RPMI8226 (cell line): ENCODE results near the gene AMDHD2.

Experiments used
- DNase-seq: peaks from one replicate; pipeline ENCODE4 v3.0.0-alpha.2; 2015

The AMDHD2 gene

DNA sequence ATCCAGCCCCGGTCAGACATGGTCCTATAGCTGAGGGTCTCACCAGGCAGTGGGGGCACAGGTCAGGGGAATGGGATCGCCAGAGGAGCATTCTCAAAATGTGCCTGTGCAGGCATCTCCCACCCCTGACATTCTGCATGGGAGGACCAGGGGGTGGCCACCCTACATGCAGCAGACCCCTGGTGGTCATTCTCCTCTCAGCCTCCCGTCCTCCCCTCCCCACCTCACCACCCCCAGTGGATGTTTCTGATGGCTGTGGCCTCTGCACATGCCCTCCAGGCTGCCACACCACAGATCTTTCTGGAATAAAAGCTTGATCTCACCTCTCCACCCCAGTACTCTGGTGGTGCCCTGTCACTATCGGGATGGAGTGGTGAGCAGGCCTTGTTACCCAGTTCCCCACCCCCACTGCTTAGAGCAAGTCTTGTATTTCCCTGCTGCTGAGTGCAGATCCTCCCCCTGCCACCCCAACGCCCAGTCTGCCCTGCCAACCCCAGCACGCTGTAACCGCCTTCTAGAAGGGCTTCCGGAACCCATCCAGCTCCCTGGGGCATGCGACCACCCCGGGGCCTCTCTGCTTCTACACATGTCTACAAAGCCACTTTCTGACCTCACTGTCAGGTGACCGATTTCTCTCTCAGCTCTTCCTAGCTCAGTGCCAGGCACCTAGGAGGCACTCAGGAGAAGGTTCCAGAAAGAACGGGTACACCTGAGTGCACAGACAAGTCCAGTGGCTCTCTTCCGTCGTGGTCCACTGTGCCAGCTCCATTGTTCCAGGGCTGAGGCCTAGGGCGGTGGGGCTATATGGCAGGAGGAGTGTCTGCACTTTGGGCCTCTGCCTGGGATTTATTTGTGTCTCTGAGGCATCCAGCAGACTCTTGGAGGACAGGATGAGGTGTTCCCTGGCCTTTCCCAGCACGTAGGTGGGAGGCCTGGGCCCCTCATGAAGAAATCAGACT lies 36.0 kb upstream of the AMDHD2 start:
- no peak for DNase-seq

DNA sequence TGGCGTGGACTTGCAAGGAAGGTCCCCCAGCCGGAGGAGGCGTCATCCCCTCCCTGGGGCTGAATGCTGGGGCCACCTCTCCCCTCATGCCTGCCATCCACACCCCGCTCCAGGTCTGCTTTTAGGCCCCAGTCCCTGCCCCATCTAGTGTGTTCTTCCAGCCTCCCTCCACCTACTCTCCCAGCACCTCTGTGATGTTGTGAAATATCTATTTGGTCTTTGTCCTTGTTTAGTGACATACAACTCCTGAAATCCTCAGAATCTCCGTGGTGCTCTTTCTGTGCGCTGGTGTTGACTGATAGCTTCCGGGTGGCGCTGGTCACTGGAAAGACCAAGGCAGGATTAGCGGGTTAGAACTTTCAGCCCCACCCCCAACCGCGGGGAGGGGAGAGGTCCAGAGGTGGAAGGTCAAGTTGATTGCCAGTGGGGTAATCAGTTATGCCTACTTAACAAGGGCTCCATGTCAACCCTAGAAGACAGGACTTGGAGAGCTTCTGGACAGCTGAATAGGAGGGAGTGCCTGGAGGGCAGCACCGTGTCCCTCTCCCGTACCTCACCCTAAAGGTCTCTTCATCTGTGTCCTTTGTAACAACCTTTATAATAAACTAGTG lies 35.2 kb upstream of the AMDHD2 start:
- no peak for DNase-seq

GRCh38 chr16:2485811-2486507 lies 34.2 kb upstream of the AMDHD2 start:
- no peak for DNase-seq

DNA sequence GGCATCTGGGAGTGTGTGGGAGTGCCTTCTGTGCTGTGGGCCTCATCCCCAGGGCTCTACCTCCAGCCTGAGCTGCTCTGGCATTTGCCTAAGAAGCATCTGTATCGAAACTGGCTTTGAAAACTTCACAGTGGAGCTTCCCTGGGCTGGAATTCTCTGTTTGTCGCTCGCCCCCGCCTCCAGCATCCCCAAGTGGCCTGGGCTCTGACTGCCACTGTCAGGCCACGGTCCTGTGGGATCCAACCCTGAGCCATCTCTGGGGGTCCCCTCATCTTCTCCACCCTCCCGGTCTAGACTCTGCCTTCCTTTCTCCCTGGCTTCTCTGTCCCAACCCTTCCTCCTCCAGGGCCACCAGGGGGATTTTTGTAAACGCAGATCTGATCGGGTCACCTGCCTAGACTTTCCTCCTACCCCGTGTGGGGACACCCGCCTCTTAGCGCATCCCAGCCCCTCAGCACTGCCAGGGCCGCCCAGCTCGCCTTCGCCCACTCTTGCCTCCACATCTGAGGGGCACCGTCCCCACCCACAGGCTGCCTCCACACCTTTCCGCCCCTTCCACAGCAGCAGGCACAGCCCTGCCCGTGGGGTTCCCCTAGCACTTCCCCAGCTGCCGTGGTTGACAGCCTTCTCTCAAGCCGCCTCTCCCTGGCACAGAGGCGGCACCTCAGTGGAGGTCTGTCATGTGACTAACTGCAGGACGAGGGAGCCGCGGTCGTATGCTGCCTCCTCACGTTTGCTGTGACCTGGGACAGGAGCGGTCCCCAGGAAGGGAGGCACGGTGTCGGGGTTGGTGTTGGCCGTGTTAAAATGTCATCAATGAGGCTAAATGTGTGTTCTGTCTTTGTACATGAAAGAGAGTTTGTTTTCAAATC lies 33.3 kb upstream of the AMDHD2 start:
- no peak for DNase-seq

- DNase-seq: no peak
These were observed 32.7 kb upstream of the AMDHD2 start for GRCh38 chr16:2487517-2487842.

DNA sequence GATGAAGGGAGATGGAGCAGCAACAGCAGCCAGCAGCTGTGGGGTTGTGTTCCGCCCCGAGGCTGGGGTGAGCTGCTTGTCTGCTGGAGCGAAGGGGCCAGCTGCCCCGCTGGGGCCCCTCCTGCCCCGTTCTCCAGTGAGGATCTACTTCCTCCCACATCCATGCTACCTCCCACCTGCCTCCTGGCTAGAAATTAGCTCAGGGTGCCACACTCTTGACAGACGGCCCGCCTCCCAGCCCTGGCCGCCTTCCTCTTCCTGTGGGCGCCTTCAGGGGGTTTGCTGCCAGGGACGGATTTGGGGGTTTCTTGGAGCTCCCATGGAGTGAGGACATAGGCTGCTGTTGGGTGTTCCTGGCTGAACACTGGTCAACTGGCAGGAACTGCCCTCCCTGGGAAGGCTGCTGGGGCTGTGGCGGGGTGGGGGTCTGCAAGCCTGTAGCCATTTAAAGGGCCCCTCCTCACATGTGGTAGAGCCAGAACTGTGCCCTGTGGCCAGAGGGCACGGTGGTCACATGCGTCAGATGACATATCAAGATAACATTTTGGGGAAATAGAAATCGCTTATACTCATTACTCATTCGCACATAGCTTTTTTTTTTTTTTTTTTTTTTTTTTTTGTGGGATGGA lies 32.2 kb upstream of the AMDHD2 start:
- no peak for DNase-seq

DNA sequence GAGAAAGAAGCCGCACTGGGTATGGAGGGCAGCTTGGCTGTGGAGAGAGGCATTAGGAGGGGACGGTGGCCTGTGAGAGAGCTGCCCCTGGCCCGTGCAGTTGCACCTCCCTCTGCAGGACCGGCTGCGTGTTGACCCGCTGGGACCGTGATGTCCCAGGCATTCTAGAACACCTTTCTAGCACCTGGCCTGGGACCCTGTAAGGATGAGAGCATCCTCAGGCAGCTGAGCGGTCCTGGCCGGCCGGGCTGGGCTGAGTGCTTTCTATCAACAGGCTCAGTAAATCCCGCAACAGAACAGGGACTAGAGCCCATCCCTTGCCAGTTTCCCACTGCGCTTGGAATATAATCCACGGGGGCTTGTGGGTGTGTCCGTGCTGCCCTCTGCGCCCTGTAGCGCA lies 30.6 kb upstream of the AMDHD2 start:
- DNase-seq: no peak

DNA sequence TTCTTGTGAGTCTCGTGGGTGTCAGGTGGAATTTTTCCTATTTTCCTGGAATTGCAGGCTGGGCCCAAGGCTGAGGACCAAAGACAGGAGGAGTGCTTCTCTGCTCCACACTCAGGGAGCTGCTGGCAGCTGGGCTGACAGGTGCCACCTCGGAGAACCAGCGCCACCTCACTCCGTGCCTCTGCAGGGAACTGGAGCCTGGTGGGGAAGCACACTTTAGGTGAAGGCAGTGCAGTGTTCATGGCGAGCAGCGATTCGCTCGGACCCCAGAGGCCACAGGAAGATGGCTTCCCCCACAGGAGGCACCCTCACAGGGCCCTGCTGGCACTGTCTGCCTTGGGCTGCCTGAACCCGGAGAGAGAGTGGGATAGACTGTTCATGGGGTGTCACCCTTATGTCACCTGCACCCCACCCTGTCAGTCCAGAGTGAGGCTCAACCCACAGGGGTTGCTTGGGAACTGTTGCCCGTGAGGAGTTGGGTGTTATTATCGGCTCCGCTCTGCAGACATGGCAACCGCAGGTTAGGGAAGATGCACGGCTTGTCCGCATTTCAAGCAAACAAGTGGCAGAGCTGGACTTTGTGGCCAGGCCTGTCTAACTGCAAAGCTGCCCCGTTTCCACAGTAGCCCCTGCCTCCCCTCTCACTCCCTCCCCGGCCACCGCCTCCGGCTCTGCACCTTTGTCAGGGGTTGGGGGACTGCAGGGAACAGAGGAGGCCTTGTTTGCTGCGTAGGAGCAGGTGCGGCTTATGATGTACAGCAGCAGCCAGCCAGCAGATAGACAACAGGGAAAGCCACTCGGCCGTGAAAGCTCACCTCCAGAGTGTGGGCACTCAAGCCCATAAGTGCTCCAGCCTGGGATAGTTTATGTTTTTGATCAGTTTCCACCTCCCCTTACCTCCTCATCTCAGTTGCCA lies 29.7 kb upstream of the AMDHD2 start:
- DNase-seq: no peak

- no peak for DNase-seq
These were observed 27.9 kb upstream of the AMDHD2 start for GRCh38 chr16:2492292-2492691.

GRCh38 chr16:2493605-2494004 lies 26.6 kb upstream of the AMDHD2 start:
- no peak for DNase-seq

DNA sequence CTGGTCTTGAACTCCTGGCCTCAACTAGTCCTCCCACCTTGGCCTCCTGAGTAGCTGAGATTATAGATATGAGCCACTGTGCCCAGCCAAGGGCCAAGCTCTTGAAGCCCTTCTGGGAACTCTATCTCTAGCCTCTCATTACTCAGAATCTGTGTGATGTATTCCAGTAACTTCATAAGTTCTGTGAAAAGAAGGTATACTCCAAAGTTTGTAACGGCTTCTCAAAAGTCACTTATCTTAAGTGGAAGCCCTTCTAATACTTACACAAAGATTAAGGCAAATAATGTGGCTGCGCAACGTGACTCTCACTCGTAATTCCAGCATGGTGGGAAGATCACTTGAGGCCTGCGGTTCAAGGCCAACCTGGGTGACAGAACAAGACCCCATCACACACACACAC lies 25.6 kb upstream of the AMDHD2 start:
- DNase-seq: no peak

GRCh38 chr16:2495041-2495440 lies 25.1 kb upstream of the AMDHD2 start:
- no peak for DNase-seq

DNA sequence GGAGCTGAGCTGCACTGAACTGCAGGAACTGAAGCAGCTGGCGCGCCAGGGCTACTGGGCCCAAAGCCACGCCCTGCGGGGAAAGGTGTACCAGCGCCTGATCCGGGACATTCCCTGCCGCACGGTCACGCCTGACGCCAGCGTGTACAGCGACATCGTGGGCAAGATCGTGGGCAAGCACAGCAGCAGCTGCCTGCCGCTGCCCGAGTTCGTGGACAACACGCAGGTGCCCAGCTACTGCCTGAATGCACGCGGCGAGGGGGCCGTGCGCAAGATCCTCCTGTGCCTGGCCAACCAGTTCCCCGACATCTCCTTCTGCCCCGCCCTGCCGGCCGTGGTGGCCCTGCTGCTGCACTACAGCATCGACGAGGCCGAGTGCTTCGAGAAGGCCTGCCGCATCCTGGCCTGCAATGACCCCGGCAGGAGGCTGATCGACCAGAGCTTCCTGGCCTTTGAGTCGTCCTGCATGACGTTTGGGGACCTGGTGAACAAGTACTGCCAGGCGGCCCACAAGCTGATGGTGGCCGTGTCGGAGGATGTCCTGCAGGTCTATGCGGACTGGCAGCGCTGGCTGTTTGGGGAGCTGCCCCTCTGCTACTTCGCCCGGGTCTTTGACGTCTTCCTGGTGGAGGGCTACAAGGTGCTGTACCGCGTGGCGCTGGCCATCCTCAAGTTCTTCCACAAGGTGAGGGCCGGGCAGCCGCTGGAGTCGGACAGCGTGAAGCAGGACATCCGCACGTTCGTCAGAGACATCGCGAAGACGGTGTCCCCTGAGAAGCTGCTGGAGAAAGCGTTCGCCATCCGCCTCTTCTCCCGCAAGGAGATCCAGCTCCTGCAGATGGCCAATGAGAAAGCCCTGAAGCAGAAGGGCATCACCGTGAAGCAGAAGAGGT lies 23.7 kb upstream of the AMDHD2 start:
- DNase-seq: no peak

DNA sequence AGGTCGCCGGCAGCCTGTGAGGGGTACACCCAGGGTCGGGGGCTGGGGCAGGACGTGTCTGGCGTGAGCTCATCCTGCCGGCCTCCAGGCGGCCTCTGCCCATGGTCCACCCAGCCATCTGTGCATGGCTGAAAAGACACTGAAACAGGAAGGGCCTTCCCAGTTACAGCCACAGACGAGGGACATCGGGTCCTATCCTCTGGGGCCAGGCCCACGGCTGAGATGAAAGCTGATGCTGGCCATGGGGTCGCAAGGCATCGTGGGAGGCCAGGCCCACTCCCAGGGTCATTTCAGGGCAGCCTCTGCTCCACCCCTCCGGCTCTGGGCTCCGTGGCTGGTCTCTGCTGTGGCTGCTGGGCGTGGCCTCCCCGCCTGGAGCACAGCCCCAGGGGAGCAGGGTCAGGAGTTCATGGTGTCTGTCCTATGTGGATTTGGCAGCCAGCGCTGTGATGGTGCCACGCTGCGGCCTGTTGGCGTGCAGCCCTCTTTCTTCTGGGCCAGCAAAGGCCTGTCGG lies 23.0 kb upstream of the AMDHD2 start:
- no peak for DNase-seq

GRCh38 chr16:2497695-2498484 lies 22.3 kb upstream of the AMDHD2 start:
- DNase-seq: no peak

DNA sequence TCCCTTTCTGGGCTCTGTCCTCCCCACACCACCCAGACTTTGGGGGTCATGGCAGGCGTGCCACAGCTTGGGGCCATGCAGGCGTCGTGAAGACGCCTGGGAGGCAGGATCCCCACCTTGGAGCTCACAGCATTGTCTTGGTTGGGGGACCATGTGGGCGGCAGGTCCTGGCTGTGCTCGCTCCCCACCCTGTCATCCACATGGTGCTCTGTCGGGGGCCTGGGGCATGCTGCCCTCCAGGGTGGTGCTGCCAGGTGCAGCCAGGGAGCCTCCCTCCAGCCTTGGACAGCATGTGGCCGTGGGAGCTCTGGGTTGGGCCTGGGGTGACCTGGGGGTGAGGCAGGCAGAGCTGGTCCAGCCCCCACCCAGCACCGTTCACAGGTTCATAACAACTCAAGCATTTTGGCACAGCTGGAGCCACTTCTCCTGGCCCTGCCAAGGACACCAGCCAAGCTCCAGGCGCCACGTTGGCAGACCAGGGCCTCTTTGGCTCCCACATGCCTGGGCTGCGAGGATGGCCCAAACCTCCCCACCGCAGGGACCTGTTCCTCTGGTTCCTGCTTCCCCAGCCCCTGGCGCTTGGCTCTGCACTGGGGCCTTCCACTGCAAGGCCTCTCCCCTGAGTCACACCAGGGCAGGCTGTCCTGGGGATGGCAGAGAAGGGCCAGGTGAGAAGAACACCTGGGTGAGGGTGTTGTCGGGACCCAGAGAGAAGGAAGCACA lies 21.5 kb upstream of the AMDHD2 start:
- DNase-seq: no peak

DNA sequence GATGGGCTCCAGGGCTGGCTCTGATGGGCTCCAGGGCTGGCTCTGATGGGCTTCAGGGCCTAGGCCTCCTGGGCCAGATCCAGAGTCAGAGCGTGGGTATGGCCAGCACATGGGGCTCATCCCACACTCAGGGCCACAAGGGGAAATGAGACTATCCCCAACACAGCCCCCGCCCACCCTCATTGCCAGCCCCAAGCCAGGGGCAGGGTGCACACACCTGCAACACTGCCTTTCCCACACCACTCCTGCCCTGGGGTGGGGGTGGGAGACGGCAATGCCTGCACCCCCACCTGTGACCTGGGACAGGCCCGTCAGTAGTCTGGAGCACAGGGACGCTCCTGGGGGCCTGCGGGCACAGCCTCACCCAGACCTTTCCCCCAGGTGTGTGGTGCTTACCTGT lies 20.7 kb upstream of the AMDHD2 start:
- no peak for DNase-seq

GRCh38 chr16:2499890-2500429 lies 20.2 kb upstream of the AMDHD2 start:
- no peak for DNase-seq
